Immature natural killer cell (primary cell): ENCODE data around the gene WNT10A. TPM values are rescaled to one million over a fixed set of nuclear protein-coding genes. Genes with fewer than 3 reads are reported as not detected.

Experiments used
- DNase-seq, 3 donors: peaks; one replicate each; pipeline ENCODE4 v3.0.0; 2022; ENCODE audit warnings: mixed read lengths in 1 of 3
- H3K27ac Mint-ChIP-seq, 6 donors: one replicate each; pipeline ENCODE4 v1.8.0; 2020; ENCODE audit warnings: mixed read lengths in 6 of 6, mild to moderate bottlenecking in 5 of 6, inconsistent platforms in 4 of 6, moderate library complexity in 3 of 6
- H3K27me3 Mint-ChIP-seq, 3 donors: one replicate each; pipeline ENCODE4 v1.8.0; 2020 to 2021; ENCODE audit warnings: low read depth in 3 of 3, mild to moderate bottlenecking in 3 of 3, mixed read lengths in 3 of 3, moderate library complexity in 3 of 3, inconsistent platforms in 1 of 3
- H3K36me3 Mint-ChIP-seq, 3 donors: one replicate each; pipeline ENCODE4 v1.8.0; 2020; ENCODE audit warnings: mixed read lengths in 3 of 3, inconsistent platforms in 2 of 3, mild to moderate bottlenecking in 2 of 3
- H3K4me1 Mint-ChIP-seq, 2 donors: one replicate each; pipeline ENCODE4 v1.8.0; 2020; ENCODE audit warnings: inconsistent platforms in 2 of 2, mild to moderate bottlenecking in 2 of 2, mixed read lengths in 2 of 2, moderate library complexity in 1 of 2
- H3K4me3 Mint-ChIP-seq, 5 donors: one replicate each; pipeline ENCODE4 v1.8.0; 2020; ENCODE audit warnings: mild to moderate bottlenecking in 5 of 5, mixed read lengths in 5 of 5, inconsistent platforms in 3 of 5, moderate library complexity in 3 of 5
- H3K9me3 Mint-ChIP-seq, 6 donors: one replicate each; pipeline ENCODE4 v1.8.0; 2020; ENCODE audit warnings: mild to moderate bottlenecking in 6 of 6, mixed read lengths in 6 of 6, inconsistent platforms in 4 of 6, moderate library complexity in 3 of 6
- polyA plus RNA-seq, 3 donors: library from polyadenylated mRNA; unstranded; fragments of 300-500 nt; fragmentation: Illumina TruSeq; gene quantifications; one replicate each; pipeline ENCODE4 v1.2.3, GENCODE V29; 2021

WNT10A gene
- polyA plus RNA-seq, 3 donors from 2014 or later: 0.19 TPM; not detected in 2

DNA sequence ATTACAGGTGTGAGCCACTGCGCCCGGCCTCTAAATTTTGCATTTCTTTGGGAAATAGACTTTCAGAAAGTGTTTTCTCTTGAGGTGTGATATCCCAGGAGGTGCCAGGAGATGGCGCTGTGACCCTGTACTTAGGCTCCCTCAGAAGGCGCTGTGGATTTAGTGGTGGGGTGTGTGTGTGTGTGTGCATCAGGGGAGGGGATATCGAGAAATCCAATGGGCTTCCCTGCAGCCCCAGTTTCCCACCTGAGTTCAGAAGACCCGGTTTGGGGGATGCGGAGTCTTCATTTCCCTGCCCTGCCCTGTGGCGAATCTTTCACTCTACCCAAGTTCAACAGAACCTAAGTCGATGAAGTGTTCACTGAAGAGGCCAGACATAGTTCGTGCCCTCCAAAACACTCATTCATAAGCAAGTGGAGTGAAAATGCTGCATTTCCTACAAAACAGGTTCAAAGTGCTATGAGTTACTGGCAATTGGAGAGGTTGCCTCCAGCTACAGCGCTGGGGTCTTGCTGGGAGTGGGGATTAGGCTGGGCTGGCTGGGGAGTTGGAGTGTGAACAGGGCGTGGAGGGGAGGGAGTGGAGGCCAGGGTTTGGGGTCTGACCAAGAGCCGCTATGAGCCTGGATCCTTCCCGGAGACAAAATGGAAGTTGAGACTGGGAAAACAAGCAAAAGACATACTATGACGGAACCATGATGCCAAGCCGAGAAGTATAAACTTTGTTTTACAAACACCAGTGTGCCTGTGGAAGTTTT, 27.6 kb upstream of the WNT10A start:
- peak; percentile 27 to 32 (median 32) for DNase-seq
- Mint-ChIP-seq H3K4me3 (no peak overlapping the region), H3K27me3 (peaks cover 16 to 29% (median 18%) of the 10 kb centered on the region in 3 donors), H3K36me3 (no peaks in the 10 kb centered on the region), H3K9me3 (no peaks in the 10 kb centered on the region), H3K27ac (no peak overlapping the region), H3K4me1 (no peaks in the 10 kb centered on the region)

DNA sequence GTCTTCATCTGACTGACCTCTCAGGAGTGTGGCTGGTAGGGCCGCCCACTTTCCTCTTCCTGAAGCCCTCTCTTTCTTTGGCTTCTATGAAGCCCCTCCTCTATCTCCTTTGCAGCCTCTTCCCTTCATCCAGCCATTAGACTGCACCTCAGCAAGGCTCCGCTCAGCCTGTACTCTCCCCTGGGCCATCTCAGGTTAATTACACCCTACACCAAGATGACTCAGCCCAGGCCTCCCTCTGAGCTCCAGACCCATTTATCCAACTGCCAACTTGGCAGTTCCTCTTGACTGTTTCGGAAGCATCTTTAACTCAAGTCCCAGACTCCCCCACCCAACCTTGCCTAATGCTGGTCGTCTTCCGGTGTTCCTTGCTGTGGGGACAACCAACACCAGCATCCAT, 26.9 kb upstream of the WNT10A start:
- Mint-ChIP-seq H3K4me1 (no peaks in the 10 kb centered on the region), H3K4me3 (no peak overlapping the region), H3K36me3 (no peaks in the 10 kb centered on the region), H3K27me3 (peaks cover 18 to 33% (median 20%) of the 10 kb centered on the region in 3 donors), H3K9me3 (no peaks in the 10 kb centered on the region), H3K27ac (no peak overlapping the region)
- no peak for DNase-seq

DNA sequence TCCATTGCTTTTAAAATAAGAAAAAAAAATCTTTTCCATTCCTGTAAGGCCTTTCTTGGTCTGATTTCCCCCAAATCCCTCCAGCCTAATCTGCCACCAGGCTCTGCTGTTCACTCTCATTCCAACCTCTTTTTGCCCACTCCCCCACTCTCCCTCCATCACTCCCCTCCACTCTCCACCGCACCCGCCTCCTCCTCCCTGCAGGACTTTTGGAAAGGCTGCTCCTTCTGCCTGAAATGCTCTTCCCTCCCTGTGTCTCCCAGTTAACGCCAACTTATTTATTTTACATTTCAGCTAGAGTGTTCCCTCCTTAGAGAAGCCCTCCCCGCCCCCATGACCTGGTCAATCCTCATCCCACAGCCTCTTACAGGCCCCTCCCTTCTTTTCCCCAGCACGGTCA, 25.8 kb upstream of the WNT10A start:
- H3K27me3 Mint-ChIP-seq: peaks cover 18 to 38% (median 23%) of the 10 kb centered on the region in 3 donors
- H3K9me3 Mint-ChIP-seq: no peaks in the 10 kb centered on the region
- H3K4me1 Mint-ChIP-seq: peaks cover 0 to 4% of the 10 kb centered on the region in 2 donors
- H3K4me3 Mint-ChIP-seq: no peak overlapping the region
- no peaks in the 10 kb centered on the region for H3K36me3 Mint-ChIP-seq
- DNase-seq: no peak
- no peak overlapping the region for H3K27ac Mint-ChIP-seq

DNA sequence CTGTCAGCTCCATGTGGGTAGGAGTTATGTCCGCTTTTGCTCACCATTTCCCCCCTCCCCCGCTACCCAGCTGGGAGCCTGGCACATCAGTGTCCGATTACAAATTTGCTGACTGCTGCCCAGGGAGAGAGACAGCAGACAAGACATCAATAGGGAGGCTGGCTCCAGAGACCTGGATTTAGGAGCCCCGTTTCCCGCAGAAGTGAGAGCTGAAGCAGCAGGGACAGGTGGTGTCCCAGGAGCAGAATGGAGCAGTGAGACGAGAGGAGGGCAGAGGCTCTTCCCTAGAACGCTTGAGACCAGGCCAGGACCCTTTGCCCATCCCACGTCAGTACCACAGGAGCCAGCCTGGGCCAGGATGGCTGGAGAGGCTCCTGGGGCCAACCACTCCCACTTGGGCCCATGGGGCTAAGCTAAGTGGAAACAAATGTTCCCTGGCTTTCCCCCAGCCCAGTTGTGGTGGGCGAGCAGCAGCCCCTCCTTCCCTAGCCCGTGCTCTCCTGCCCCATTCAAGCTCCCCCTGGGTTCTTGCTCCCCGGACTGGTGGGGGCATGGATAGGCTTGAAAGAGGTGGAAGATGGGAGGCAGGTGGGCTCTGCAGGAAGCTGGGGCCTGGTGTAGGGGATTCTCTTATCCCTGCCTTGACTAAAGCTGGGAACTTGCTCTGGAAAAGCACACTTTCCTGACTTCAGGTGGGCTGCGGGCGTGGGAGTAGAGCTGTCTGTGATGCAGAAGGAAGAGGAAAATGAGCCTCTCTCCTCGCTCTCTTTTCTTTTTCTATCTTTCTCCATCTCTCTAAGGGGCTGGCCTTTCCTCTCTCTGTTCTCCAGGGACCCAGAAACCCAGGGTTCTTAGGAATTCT, 25.1 kb upstream of the WNT10A start:
- no peaks in the 10 kb centered on the region for H3K36me3 Mint-ChIP-seq
- no peak overlapping the region for H3K4me3 Mint-ChIP-seq
- no peak for DNase-seq
- H3K27ac Mint-ChIP-seq: no peak overlapping the region
- peaks cover 0 to 8% of the 10 kb centered on the region in 2 donors for H3K4me1 Mint-ChIP-seq
- H3K27me3 Mint-ChIP-seq: peaks cover 21 to 38% (median 25%) of the 10 kb centered on the region in 3 donors
- H3K9me3 Mint-ChIP-seq: no peaks in the 10 kb centered on the region

DNA sequence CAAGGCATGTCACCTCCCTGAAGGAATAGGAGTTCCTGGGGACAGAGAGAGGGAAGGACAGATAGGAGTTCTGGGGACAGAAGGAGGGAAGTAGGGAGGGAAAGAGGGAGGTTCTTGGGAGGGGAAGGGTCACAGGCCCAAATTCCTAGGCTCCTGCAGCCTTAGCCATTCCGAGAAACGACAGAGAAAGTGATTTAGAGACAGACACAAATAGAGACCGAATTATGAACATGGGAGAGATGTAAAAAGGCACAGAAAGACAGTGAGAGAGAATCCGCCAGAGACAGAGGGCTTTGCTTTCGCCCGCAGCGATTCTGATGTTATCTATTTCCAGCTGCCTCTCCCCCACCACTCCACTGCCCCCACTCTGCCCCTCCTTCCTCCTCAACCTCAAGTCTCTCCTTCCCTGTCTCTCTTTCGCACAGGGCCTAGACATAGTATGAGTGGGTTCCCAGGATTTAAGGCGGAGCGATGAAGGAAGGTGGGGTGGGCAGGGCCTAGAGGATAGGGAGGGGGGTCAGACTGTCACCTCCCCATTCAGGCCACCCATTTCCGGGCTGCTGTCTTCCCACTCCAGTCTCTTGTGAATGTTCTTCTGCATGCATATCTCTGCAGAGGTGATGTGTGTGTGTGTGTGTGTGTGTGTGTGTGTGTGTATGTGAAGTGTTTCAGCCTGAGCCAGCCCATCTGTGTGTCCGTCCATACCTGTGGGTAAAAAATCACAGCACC, 24.3 kb upstream of the WNT10A start:
- Mint-ChIP-seq H3K36me3 (no peaks in the 10 kb centered on the region), H3K4me3 (no peak overlapping the region), H3K27ac (no peak overlapping the region), H3K9me3 (no peaks in the 10 kb centered on the region), H3K4me1 (peaks cover 0 to 8% of the 10 kb centered on the region in 2 donors), H3K27me3 (peaks cover 21 to 37% (median 26%) of the 10 kb centered on the region in 3 donors)
- DNase-seq: no peak

DNA sequence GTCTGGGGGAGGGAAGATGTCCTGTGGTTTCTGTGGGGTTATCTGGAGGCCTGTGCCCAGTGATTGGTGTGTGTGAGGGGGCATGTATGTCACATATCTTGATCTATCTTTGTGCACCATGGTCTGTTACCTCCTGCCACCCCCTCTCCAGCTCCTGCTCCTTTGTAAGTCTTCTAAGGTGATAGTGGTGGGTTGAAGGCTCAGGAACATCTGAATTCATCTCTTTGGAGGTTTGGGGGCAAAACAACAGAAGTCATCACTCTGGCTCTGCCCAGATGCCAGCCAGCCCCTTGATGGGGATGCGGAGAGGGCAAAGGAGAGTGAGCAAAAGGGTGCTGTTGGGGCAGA, 23.8 kb upstream of the WNT10A start:
- Mint-ChIP-seq H3K36me3 (no peaks in the 10 kb centered on the region), H3K27ac (no peak overlapping the region), H3K27me3 (peaks cover 25 to 41% (median 31%) of the 10 kb centered on the region in 3 donors), H3K4me3 (no peak overlapping the region), H3K9me3 (no peaks in the 10 kb centered on the region), H3K4me1 (peaks cover 0 to 8% of the 10 kb centered on the region in 2 donors)
- no peak for DNase-seq

DNA sequence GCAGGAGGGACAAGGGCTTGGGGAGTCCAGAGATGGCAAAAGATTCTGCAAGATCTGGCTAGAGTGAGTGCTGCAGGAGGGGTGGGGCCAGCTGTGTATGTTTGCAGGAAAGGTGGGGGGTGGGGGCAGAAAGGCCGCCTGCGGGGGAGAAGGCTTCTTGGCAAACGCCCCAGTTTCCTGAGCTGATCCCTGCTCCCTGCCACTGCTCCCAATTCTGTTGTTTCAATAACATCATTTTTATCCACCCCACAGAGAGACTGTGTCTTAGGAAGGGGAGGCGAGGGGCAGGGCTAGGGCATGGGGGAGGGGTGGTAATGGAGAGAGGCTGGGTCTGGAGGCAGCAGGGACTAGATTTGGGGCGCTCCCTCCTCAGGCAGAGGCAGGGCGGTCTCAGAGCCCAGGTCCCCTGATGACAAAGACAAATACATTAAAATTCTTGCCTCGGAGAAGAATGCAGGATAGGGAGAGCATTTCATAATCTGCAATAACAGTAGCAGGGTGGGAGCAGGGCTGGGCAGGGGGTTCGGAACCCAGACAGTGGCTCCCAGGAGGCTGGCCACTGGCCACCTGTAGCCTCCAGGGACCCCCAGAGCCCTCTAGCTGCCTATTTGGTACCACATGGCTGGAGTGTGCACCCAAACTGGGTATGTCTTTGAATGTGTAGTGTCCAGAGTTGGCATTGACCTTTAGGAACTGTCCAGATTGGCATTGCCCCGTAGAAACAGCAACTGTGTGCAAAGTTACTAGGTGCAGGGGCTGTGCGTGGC, 23.1 kb upstream of the WNT10A start:
- Mint-ChIP-seq H3K36me3 (no peaks in the 10 kb centered on the region), H3K27me3 (peaks cover 28 to 42% (median 34%) of the 10 kb centered on the region in 3 donors), H3K27ac (no peak overlapping the region), H3K9me3 (no peaks in the 10 kb centered on the region), H3K4me3 (no peak overlapping the region), H3K4me1 (peaks cover 0 to 8% of the 10 kb centered on the region in 2 donors)
- no peak for DNase-seq

DNA sequence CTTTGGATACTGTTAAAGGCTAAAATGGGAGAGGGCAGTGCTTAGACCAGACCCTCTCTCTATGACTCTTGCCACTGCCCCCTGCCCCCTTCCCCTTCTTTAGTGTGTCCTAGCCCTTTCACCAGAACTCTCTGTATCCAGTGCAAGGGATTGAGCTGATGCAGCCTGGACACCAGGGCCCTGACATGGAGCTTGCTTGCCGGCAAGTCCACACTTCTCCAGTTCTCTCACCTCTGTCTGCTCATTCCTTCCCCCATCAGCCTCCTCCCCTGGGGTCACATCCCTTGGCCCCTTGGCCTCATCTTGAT, 22.6 kb upstream of the WNT10A start:
- no peak for DNase-seq
- H3K27ac Mint-ChIP-seq: no peak overlapping the region
- H3K27me3 Mint-ChIP-seq: peaks cover 33 to 46% (median 34%) of the 10 kb centered on the region in 3 donors
- H3K4me1 Mint-ChIP-seq: peaks cover 0 to 8% of the 10 kb centered on the region in 2 donors
- no peak overlapping the region for H3K4me3 Mint-ChIP-seq
- no peaks in the 10 kb centered on the region for H3K36me3 Mint-ChIP-seq
- no peaks in the 10 kb centered on the region for H3K9me3 Mint-ChIP-seq

DNA sequence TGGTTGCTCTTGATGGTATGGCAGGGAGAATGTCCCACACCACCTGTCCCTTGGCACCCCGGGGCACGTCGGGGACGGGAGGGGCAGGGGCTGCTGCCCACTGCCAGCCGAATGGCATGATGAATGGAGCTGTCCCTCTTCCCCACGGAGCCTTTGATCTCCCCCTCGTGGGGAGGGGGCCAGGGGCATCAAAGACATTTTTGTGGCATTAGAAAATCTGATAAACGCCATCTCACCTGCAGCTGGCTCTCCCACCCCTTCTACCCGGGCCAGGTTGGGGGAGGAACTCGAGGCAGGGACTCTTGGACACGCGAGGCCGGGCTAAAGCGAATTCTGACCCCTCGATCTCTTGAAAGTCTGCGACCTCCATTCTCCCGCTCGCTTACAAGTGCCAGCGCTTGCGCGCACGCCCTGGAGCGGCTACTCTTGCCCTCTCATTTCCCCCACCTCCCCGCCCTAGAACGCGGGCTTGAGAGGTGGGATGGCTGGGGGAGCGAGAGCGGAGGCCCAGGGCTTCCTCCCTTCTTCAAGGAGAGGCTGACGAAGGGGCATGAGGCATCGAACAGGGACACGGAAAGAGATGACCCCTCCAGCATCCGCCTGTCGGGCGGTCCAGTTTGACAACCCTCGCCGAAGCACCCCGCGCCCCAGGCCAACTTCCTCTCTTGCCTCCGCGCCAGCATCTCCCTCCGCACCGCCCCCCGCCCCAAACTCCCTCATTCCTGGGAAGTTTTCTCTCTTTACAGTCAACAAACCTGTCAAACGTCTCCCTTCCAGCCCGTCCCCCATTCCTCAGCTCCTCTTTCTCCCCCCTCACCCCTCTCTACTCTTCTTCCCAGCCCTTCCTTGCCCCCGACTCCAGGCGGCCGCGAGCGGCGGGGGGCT, 21.7 kb upstream of the WNT10A start:
- Mint-ChIP-seq H3K27ac (no peak overlapping the region), H3K4me1 (peaks cover 0 to 8% of the 10 kb centered on the region in 2 donors), H3K4me3 (peak overlapping the region in 2 of 5 donors; percentile 15 to 43), H3K27me3 (peaks cover 32 to 50% (median 33%) of the 10 kb centered on the region in 3 donors), H3K36me3 (no peaks in the 10 kb centered on the region), H3K9me3 (no peaks in the 10 kb centered on the region)
- no peak for DNase-seq

DNA sequence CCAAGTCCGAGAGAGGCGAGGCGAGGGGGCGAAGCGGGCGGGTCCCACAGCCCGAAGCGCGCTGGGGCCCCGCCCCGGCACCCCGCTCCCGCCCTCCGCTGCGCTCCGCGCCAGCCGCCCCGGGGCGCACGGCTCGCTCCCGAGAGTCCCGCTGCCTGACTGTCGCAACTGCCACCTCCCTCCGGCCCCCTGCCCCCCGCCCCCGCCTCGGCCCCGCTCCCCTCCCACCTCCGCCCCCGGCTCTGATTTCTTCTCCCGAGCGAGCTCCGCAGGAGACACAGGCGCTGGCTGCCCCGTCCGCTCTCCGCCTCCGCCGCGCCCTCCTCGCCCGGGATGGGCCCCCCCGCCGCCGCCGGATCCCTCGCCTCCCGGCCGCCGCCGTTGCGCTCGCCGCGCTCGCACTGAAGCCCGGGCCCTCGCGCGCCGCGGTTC, 21.1 kb upstream of the WNT10A start, which contains the start of gene WNT6:
Gene WNT6, plus strand, starts transcription at position 250 of the 432 bp plus-strand sequence. CDS start 233 bp downstream, outside the sequence.
- peaks cover 31 to 46% (median 32%) of the 10 kb centered on the region in 3 donors for H3K27me3 Mint-ChIP-seq
- peaks cover 0 to 8% of the 10 kb centered on the region in 2 donors for H3K4me1 Mint-ChIP-seq
- no peak for DNase-seq
- no peaks in the 10 kb centered on the region for H3K9me3 Mint-ChIP-seq
- no peak within 1 kb of the TSS for H3K27ac Mint-ChIP-seq
- peak within 1 kb of the TSS in 3 of 5 donors; percentile 15 to 43 (median 24) for H3K4me3 Mint-ChIP-seq
- H3K36me3 Mint-ChIP-seq: no peaks in the 10 kb centered on the region

DNA sequence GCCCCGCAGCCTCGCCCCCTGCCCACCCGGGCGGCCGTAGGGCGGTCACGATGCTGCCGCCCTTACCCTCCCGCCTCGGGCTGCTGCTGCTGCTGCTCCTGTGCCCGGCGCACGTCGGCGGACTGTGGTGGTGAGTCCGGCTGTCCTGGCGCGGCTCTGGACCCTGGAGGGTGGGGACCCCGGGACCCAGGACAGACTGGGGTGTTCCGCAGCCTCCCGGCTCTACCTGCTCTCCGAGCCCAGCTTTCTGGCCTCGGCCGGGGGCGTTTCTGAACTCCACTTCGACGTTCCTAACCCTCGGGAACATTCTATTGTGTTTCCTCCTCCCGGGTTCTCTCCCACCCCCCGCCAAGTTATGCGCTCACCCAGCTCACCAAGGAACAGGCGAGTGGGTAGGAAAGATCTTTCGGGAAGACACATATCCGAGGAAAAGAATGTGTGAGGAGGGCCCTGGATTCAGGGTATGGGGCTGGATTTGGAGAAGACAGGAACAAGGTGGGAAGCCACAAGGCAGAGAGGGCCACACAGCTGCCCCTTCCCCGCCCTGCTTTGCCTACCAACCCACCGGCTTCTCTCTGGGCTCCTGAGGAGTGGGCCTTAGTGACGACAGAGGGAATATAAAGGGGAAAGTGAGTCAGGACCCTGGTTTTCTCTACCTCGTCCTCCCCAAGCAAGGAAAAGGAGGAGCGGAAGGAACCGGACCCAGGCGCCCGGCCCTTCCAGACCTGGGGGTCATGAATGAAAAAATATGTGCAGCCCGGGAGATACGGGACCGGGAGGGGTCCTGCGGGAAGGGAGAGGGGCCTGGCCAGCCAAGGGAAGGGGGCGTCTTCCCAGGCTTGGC, 20.4 kb upstream of the WNT10A start:
- Mint-ChIP-seq H3K36me3 (no peaks in the 10 kb centered on the region), H3K4me1 (peaks cover 0 to 8% of the 10 kb centered on the region in 2 donors), H3K27me3 (peaks cover 29 to 40% (median 30%) of the 10 kb centered on the region in 3 donors), H3K9me3 (no peaks in the 10 kb centered on the region), H3K27ac (no peak overlapping the region), H3K4me3 (peak overlapping the region in 2 of 5 donors; percentile 24 to 29)
- no peak for DNase-seq

DNA sequence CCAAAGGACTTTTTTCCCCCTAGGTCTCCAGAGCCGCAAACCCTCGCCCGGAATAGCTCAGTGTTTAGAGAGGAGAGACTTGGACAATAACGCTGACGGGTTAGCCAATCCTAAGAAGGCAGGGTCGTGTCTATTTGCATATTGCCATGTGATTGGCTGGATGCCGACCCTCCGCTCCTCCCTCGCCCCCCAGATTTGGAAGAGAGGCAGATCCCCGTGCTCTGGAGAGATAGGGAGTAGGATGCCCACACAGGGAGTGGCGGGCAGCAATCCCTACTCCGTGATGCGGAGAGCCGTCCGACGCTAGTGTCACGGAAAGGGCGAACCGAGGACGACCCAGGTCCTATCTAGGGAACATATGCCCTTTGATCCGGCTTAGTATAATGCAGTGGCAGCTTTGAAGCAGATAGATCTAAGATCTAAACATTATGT, 19.7 kb upstream of the WNT10A start:
- no peak for DNase-seq
- Mint-ChIP-seq H3K4me1 (peaks cover 0 to 8% of the 10 kb centered on the region in 2 donors), H3K27ac (no peak overlapping the region), H3K36me3 (no peaks in the 10 kb centered on the region), H3K4me3 (peak overlapping the region in 2 of 5 donors; percentile 0 to 40), H3K9me3 (no peaks in the 10 kb centered on the region), H3K27me3 (peaks cover 27 to 35% (median 30%) of the 10 kb centered on the region in 3 donors)
